HepG2 (cell line): ENCODE measurements around the gene LHPP. TPM values are rescaled to one million over a fixed set of nuclear protein-coding genes. Genes with fewer than 3 reads are reported as not detected.
A peak's percentile ranks its signal among the peaks of the same experiment; 100 is the strongest.

ENCODE experiments used
- ELF3 ChIP-seq: IDR thresholded peaks from 2 replicates; pipeline ENCODE4 v1.6.1; 2016; ENCODE audit warnings: missing genetic modification reagents, missing compliant biosample characterization
- MAFK ChIP-seq, 2 experiments: IDR thresholded peaks in 1 of 2; conservative IDR thresholded peaks in 1 of 2; 2 replicates each; pipeline ENCODE4 v1.6.1; 2011; ENCODE audit warnings: improper control_type of control experiment in 2 of 2, low read length in 2 of 2
- PBX3 ChIP-seq: sonication (generic); formaldehyde crosslinking; IDR thresholded peaks from 2 replicates; pipeline ENCODE4 v1.8.1; 2023; ENCODE audit warnings: missing genetic modification reagents, inconsistent platforms, borderline replicate concordance
- PLSCR1 ChIP-seq: sonication (generic); formaldehyde crosslinking; IDR thresholded peaks from 2 replicates; pipeline ENCODE4 v1.5.0; 2020; ENCODE audit warnings: missing genetic modification reagents, mild to moderate bottlenecking, borderline replicate concordance
- SMYD3 ChIP-seq: sonication (generic); formaldehyde crosslinking; IDR thresholded peaks from 2 replicates; pipeline ENCODE4 v1.8.1; 2023; ENCODE audit warnings: mild to moderate bottlenecking, missing genetic modification reagents
- ZBTB20 ChIP-seq: sonication (generic); formaldehyde crosslinking; IDR thresholded peaks from 2 replicates; pipeline ENCODE4 v1.8.1; 2023; ENCODE audit warnings: missing genetic modification reagents, low read depth, mild to moderate bottlenecking, borderline replicate concordance
- ZBTB42 ChIP-seq: sonication (generic); formaldehyde crosslinking; IDR thresholded peaks from 2 replicates; pipeline ENCODE4 v1.5.0; 2020; ENCODE audit warnings: mild to moderate bottlenecking, missing genetic modification reagents
- ZFP91 ChIP-seq: sonication (generic); formaldehyde crosslinking; IDR thresholded peaks from 2 replicates; pipeline ENCODE4 v1.9.0; 2022; ENCODE audit warnings: missing genetic modification reagents, mild to moderate bottlenecking, borderline replicate concordance
- ZMYM4 ChIP-seq: sonication (generic); formaldehyde crosslinking; IDR thresholded peaks from 2 replicates; pipeline ENCODE4 v1.8.1; 2023; ENCODE audit warnings: mild to moderate bottlenecking, missing genetic modification reagents
- ZNF136 ChIP-seq: sonication (generic); formaldehyde crosslinking; IDR thresholded peaks from 2 replicates; pipeline ENCODE4 v1.8.1; 2022; ENCODE audit warnings: low read depth, mild to moderate bottlenecking, moderate library complexity, missing genetic modification reagents
- ZNF207 ChIP-seq: fragments of 450-650 bp; IDR thresholded peaks from 2 replicates; pipeline ENCODE4 v1.6.1; 2016; ENCODE audit warnings: antibody characterized with exemption, borderline replicate concordance
- ZNF292 ChIP-seq: sonication (generic); formaldehyde crosslinking; IDR thresholded peaks from 2 replicates; pipeline ENCODE4 v1.8.1; 2022; ENCODE audit warnings: mild to moderate bottlenecking, low read depth, missing genetic modification reagents, borderline replicate concordance
- ZNF572 ChIP-seq: sonication (generic); formaldehyde crosslinking; IDR thresholded peaks from 2 replicates; pipeline ENCODE4 v1.5.1; 2020; ENCODE audit warnings: mild to moderate bottlenecking, missing genetic modification reagents
- ZNF737 ChIP-seq: sonication (generic); formaldehyde crosslinking; IDR thresholded peaks from 2 replicates; pipeline ENCODE4 v1.5.0; 2020; ENCODE audit warnings: missing genetic modification reagents, mild to moderate bottlenecking, borderline replicate concordance
- ZSCAN25 ChIP-seq: sonication (generic); formaldehyde crosslinking; IDR thresholded peaks from 2 replicates; pipeline ENCODE4 v1.8.0; 2022; ENCODE audit warnings: mild to moderate bottlenecking, missing genetic modification reagents
- polyA plus RNA-seq, 8 experiments: library from polyadenylated mRNA; depleted of rRNA in 3 of 8; stranded (reverse) in 7 of 8; unstranded in 1 of 8; fragments of >200 nt; fragmentation: Illumina TruSeq in 4 of 8; extraction: Trizol in 4 of 8; gene quantifications; 2 replicates each; pipeline versions ENCODE4 v1.2.1 to v1.2.3, GENCODE V29; 2011 to 2016; ENCODE audit warnings: low read depth in 4 of 8, missing spikeins in 1 of 8, mixed read lengths in 1 of 8; ENCODE audit not compliant: insufficient read depth in 1 of 8
- total RNA-seq, 5 experiments: library from RNA; depleted of rRNA; stranded (reverse); fragments of >200 nt; fragmentation: Illumina TruSeq; extraction: Trizol; gene quantifications; 2 replicates each; pipeline ENCODE4 v1.2.3, GENCODE V29; 2016; ENCODE audit warnings: low read depth in 1 of 5
- TF ChIP-seq, protein P1 (sequence below), 2 experiments: IDR thresholded peaks; 2 replicates each; pipeline ENCODE4 v1.6.1; 2011 to 2012; ENCODE audit warnings: low read length in 2 of 2, borderline replicate concordance in 1 of 2, low read depth in 1 of 2, mild to moderate bottlenecking in 1 of 2, moderate library complexity in 1 of 2
- TF ChIP-seq, protein P2 (sequence below): sonication (generic); formaldehyde crosslinking; IDR thresholded peaks from 2 replicates; pipeline ENCODE4 v1.4.0; 2020; ENCODE audit warnings: mild to moderate bottlenecking, missing genetic modification reagents

The LHPP gene
- total and polyA plus RNA-seq, 2 of the 13 experiments (the other 11 are each of a cell fraction or from before 2014, with no cell fraction given): 5.2 to 13.1 TPM

DNA sequence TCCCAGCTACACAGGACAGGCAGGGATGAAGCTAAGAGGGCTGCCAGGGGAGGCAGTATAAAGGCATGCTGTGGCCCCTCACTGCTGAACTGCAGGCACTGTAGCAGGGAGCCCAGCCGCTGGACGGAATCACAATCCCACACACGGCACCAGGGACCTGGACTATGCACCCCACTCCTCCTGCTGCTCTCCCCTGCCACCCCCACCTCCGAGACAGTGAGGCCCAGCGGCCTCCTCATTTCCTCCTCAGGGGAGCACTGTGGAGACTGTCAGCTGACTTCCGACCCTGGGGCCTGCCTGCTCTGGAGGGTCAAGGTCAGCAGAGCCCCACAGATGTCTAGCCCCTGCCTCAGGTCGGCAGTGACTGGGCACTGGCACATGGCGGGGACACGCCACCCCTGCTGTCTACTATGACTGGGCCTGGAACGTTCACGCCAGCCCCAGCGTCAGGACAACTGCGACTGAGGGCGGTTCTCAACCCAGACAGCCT, 189.8 kb downstream of the LHPP start (continued):
- TF ChIP-seq, protein P1, sequence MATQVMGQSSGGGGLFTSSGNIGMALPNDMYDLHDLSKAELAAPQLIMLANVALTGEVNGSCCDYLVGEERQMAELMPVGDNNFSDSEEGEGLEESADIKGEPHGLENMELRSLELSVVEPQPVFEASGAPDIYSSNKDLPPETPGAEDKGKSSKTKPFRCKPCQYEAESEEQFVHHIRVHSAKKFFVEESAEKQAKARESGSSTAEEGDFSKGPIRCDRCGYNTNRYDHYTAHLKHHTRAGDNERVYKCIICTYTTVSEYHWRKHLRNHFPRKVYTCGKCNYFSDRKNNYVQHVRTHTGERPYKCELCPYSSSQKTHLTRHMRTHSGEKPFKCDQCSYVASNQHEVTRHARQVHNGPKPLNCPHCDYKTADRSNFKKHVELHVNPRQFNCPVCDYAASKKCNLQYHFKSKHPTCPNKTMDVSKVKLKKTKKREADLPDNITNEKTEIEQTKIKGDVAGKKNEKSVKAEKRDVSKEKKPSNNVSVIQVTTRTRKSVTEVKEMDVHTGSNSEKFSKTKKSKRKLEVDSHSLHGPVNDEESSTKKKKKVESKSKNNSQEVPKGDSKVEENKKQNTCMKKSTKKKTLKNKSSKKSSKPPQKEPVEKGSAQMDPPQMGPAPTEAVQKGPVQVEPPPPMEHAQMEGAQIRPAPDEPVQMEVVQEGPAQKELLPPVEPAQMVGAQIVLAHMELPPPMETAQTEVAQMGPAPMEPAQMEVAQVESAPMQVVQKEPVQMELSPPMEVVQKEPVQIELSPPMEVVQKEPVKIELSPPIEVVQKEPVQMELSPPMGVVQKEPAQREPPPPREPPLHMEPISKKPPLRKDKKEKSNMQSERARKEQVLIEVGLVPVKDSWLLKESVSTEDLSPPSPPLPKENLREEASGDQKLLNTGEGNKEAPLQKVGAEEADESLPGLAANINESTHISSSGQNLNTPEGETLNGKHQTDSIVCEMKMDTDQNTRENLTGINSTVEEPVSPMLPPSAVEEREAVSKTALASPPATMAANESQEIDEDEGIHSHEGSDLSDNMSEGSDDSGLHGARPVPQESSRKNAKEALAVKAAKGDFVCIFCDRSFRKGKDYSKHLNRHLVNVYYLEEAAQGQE (IDR thresholded peaks at IDR 0.05; ENCODE audit: borderline replicate concordance in 1 of 2, low read depth in 1 of 2, low read length in 2 of 2): no peak
- TF ChIP-seq, protein P2, sequence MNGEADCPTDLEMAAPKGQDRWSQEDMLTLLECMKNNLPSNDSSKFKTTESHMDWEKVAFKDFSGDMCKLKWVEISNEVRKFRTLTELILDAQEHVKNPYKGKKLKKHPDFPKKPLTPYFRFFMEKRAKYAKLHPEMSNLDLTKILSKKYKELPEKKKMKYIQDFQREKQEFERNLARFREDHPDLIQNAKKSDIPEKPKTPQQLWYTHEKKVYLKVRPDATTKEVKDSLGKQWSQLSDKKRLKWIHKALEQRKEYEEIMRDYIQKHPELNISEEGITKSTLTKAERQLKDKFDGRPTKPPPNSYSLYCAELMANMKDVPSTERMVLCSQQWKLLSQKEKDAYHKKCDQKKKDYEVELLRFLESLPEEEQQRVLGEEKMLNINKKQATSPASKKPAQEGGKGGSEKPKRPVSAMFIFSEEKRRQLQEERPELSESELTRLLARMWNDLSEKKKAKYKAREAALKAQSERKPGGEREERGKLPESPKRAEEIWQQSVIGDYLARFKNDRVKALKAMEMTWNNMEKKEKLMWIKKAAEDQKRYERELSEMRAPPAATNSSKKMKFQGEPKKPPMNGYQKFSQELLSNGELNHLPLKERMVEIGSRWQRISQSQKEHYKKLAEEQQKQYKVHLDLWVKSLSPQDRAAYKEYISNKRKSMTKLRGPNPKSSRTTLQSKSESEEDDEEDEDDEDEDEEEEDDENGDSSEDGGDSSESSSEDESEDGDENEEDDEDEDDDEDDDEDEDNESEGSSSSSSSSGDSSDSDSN (CRISPR knock-in tag): 0 out of 2 replicates have a peak, but pooled peaks have one; percentile 30
- TF ChIP-seq ZBTB42 (CRISPR knock-in tag) (0 out of 2 replicates have a peak, but pooled peaks have one; percentile 48), PBX3 (CRISPR knock-in tag) (no peak), ZSCAN25 (CRISPR knock-in tag) (peak; percentile 85), ZFP91 (CRISPR knock-in tag) (peak; percentile 42; the same call in 1 of the 2 replicates), PLSCR1 (CRISPR knock-in tag) (no peak), ZNF136 (CRISPR knock-in tag) (no peak), ZBTB20 (0 out of 2 replicates have a peak, but pooled peaks have one; percentile 35), ZNF207 (no peak), MAFK (conservative IDR thresholded peaks at IDR 0.05 in 1 of 2, IDR thresholded peaks at IDR 0.05 in 1 of 2; ENCODE audit: low read length in 2 of 2) (no peak), ZNF572 (CRISPR knock-in tag) (no peak), ZNF737 (CRISPR knock-in tag) (0 out of 2 replicates have a peak, but pooled peaks have one; percentile 64), SMYD3 (no peak), ZNF292 (0 out of 2 replicates have a peak, but pooled peaks have one; percentile 68), ELF3 (CRISPR knock-in tag) (no peak), ZMYM4 (CRISPR knock-in tag) (0 out of 2 replicates have a peak, but pooled peaks have one; percentile 28)
